Neuronal stem cell (in vitro differentiated cells): ENCODE results near the gene PAPPA2.

Experiments
- DNase-seq: peaks from one replicate; pipeline ENCODE4 v3.0.0-alpha.2; 2013; ENCODE audit warnings: low spot score
- H2AFZ ChIP-seq: one replicate; pipeline ENCODE4 v1.6.1; 2013; ENCODE audit warnings: mild to moderate bottlenecking, low read length, inconsistent platforms
- H2AK5ac ChIP-seq: 2 replicates; pipeline ENCODE4 v1.6.1; 2013; ENCODE audit warnings: low read depth, mild to moderate bottlenecking, inconsistent platforms, low read length, moderate library complexity, mixed read lengths
- H2BK120ac ChIP-seq: 2 replicates; pipeline ENCODE4 v1.6.1; 2013; ENCODE audit warnings: low read depth, mild to moderate bottlenecking, inconsistent platforms, low read length, moderate library complexity, mixed read lengths
- H2BK12ac ChIP-seq: one replicate; pipeline ENCODE4 v1.6.1; 2013; ENCODE audit warnings: low read length, inconsistent platforms
- H2BK15ac ChIP-seq: 2 replicates; pipeline ENCODE4 v1.6.1; 2013; ENCODE audit warnings: mild to moderate bottlenecking, low read length, inconsistent platforms, mixed read lengths
- H2BK5ac ChIP-seq: one replicate; pipeline ENCODE4 v1.6.1; 2013; ENCODE audit warnings: inconsistent platforms, mild to moderate bottlenecking, low read length, moderate library complexity
- H3K14ac ChIP-seq: one replicate; pipeline ENCODE4 v1.6.1; 2013; ENCODE audit warnings: low read length, inconsistent platforms
- H3K18ac ChIP-seq: 2 replicates; pipeline ENCODE4 v1.6.1; 2013; ENCODE audit warnings: low read length, inconsistent platforms
- H3K23ac ChIP-seq: 2 replicates; pipeline ENCODE4 v1.6.1; 2013; ENCODE audit warnings: low read depth, mild to moderate bottlenecking, mixed read lengths, low read length, inconsistent platforms; ENCODE audit not compliant: poor library complexity
- H3K27ac ChIP-seq: replicated peaks from 3 replicates; pipeline ENCODE4 v1.5.1; 2013; ENCODE audit warnings: low read length, inconsistent platforms
- H3K27me3 ChIP-seq, 3 experiments: 2 replicates each; pipeline ENCODE4 v1.6.1; 2013; ENCODE audit warnings: low read length in 3 of 3, mild to moderate bottlenecking in 2 of 3, inconsistent platforms in 1 of 3, low read depth in 1 of 3, mixed read lengths in 1 of 3, moderate library complexity in 1 of 3; ENCODE audit not compliant: control insufficient read depth in 3 of 3, insufficient read depth in 3 of 3
- H3K36me3 ChIP-seq, 2 donors: replicated peaks in 1 of 2; 2 replicates each; pipeline ENCODE4 v1.6.1; 2013; ENCODE audit warnings: low read length in 2 of 2; ENCODE audit not compliant: control insufficient read depth in 2 of 2, insufficient read depth in 2 of 2
- H3K4ac ChIP-seq: 2 replicates; pipeline ENCODE4 v1.6.1; 2013; ENCODE audit warnings: inconsistent platforms, mild to moderate bottlenecking, low read length, moderate library complexity
- H3K4me1 ChIP-seq, 2 donors: 1 replicate in 1 of 2; 2 replicates in 1 of 2; pipeline ENCODE4 v1.6.1; 2013; ENCODE audit warnings: low read length in 2 of 2, low read depth in 1 of 2; ENCODE audit not compliant: control insufficient read depth in 2 of 2, insufficient read depth in 1 of 2
- H3K4me2 ChIP-seq: one replicate; pipeline ENCODE4 v1.6.1; 2013; ENCODE audit warnings: mild to moderate bottlenecking, low read length, inconsistent platforms; ENCODE audit not compliant: insufficient read depth, poor library complexity, severe bottlenecking
- H3K4me3 ChIP-seq, 2 donors: 2 replicates each; pipeline ENCODE4 v1.5.1; 2013; ENCODE audit warnings: low read length in 2 of 2, mild to moderate bottlenecking in 2 of 2, inconsistent platforms in 1 of 2, moderate library complexity in 1 of 2
- H3K79me1 ChIP-seq: one replicate; pipeline ENCODE4 v1.6.1; 2013; ENCODE audit warnings: low read depth, mild to moderate bottlenecking, inconsistent platforms, low read length, moderate library complexity
- H3K9ac ChIP-seq: one replicate; pipeline ENCODE4 v1.6.1; 2013; ENCODE audit warnings: mild to moderate bottlenecking, low read depth, low read length, inconsistent platforms; ENCODE audit not compliant: poor library complexity
- H3K9me3 ChIP-seq, 2 donors: replicated peaks in 1 of 2; 2 replicates each; pipeline versions ENCODE3 to v1.6.1; 2013; ENCODE audit warnings: low read length in 2 of 2, mild to moderate bottlenecking in 2 of 2, inconsistent platforms in 1 of 2, low read depth in 1 of 2, mixed read lengths in 1 of 2, moderate library complexity in 1 of 2; ENCODE audit not compliant: control insufficient read depth in 2 of 2, insufficient read depth in 1 of 2
- H4K8ac ChIP-seq: one replicate; pipeline ENCODE4 v1.6.1; 2013; ENCODE audit warnings: low read depth, mild to moderate bottlenecking, inconsistent platforms, low read length, moderate library complexity
- H4K91ac ChIP-seq: one replicate; pipeline ENCODE4 v1.6.1; 2013; ENCODE audit warnings: low read length, low read depth, mild to moderate bottlenecking, inconsistent platforms; ENCODE audit not compliant: poor library complexity
- WGBS, 2 donors: extraction: QIAGEN DNeasy Blood & Tissue Kit; methylation state at CpG; one replicate each; pipeline ENCODE4 v1.1.7; 2013; ENCODE audit warnings: missing lambda C conversion rate in 2 of 2, mixed read lengths in 1 of 2; ENCODE audit not compliant: insufficient read length in 2 of 2, insufficient replicate concordance in 1 of 2; ENCODE audit errors: extremely low coverage in 2 of 2; 5-methylcytosine and 5-hydroxymethylcytosine counted together

The PAPPA2 gene

GRCh38 chr1:176460544-176461336, 2.2 kb upstream of the PAPPA2 start:
- H3K23ac ChIP-seq = no peak overlapping the region

GRCh38 chr1:176461576-176461975, 1.4 kb upstream of the PAPPA2 start:
- Histone ChIP-seq H4K8ac (no peak overlapping the region), H3K36me3 (no peaks in the 10 kb centered on the region), H3K23ac (no peak overlapping the region), H3K14ac (no peak overlapping the region), H3K18ac (no peak overlapping the region), H3K4ac (no peak overlapping the region), H3K9ac (no peak overlapping the region), H3K79me1 (no peaks in the 10 kb centered on the region), H2AFZ (no peak overlapping the region), H3K4me1 (no peaks in the 10 kb centered on the region), H2BK5ac (no peak overlapping the region), H4K91ac (no peak overlapping the region), H3K27ac (no peak overlapping the region), H2BK120ac (no peak overlapping the region), H2BK15ac (no peak overlapping the region), H2AK5ac (no peak overlapping the region), H3K4me2 (no peak overlapping the region), H3K9me3 (peaks cover 0 to 2% of the 10 kb centered on the region in 2 donors), H2BK12ac (no peak overlapping the region), H3K27me3 (no peaks in the 10 kb centered on the region), H3K4me3 (no peak overlapping the region)
- no peak for DNase-seq
- no CpG with 5 or more reads among the region's 1 CpG for WGBS, 2 donors

More at GRCh38 chr1:176460544-176461336, 2.2 kb upstream of the PAPPA2 start:
- Histone ChIP-seq H3K79me1 (no peaks in the 10 kb centered on the region), H3K27me3 (no peaks in the 10 kb centered on the region), H3K9me3 (peaks cover 0 to 2% of the 10 kb centered on the region in 2 donors), H3K4me3 (peak overlapping the region in 1 of 2 donors; percentile 25), H3K36me3 (no peaks in the 10 kb centered on the region), H2BK12ac (no peak overlapping the region), H2AFZ (no peak overlapping the region), H2BK15ac (no peak overlapping the region), H2AK5ac (no peak overlapping the region), H3K4ac (no peak overlapping the region), H2BK5ac (no peak overlapping the region), H3K4me1 (no peaks in the 10 kb centered on the region), H4K8ac (no peak overlapping the region), H3K27ac (no peak overlapping the region), H4K91ac (no peak overlapping the region), H3K14ac (no peak overlapping the region), H3K9ac (no peak overlapping the region), H3K4me2 (no peak overlapping the region), H2BK120ac (no peak overlapping the region), H3K18ac (no peak overlapping the region)
- no CpG with 5 or more reads among the region's 2 CpGs for WGBS, 2 donors
- DNase-seq = no peak

- no peak overlapping the region for H2AFZ ChIP-seq
- no peak overlapping the region for H3K23ac ChIP-seq
- no peaks in the 10 kb centered on the region for H3K79me1 ChIP-seq
- H3K27ac ChIP-seq = no peak overlapping the region
- H2BK12ac ChIP-seq = no peak overlapping the region
- no peak overlapping the region for H2AK5ac ChIP-seq
- no peak overlapping the region for H3K9ac ChIP-seq
- no peak overlapping the region for H3K4me2 ChIP-seq
- H3K4me3 ChIP-seq = no peak overlapping the region
- H3K4me1 ChIP-seq = no peaks in the 10 kb centered on the region
- DNase-seq = no peak
- no peak overlapping the region for H3K14ac ChIP-seq
- WGBS, 2 donors = no CpG with 5 or more reads among the region's 3 CpGs
- no peaks in the 10 kb centered on the region for H3K27me3 ChIP-seq
- no peak overlapping the region for H4K8ac ChIP-seq
- no peaks in the 10 kb centered on the region for H3K9me3 ChIP-seq
- H4K91ac ChIP-seq = no peak overlapping the region
- H3K36me3 ChIP-seq = no peaks in the 10 kb centered on the region
- H3K18ac ChIP-seq = no peak overlapping the region
- H3K4ac ChIP-seq = no peak overlapping the region
- no peak overlapping the region for H2BK15ac ChIP-seq
- no peak overlapping the region for H2BK5ac ChIP-seq
- H2BK120ac ChIP-seq = no peak overlapping the region
Observed at GRCh38 chr1:176466514-176466913, 3.5 kb downstream of the PAPPA2 start.

DNA sequence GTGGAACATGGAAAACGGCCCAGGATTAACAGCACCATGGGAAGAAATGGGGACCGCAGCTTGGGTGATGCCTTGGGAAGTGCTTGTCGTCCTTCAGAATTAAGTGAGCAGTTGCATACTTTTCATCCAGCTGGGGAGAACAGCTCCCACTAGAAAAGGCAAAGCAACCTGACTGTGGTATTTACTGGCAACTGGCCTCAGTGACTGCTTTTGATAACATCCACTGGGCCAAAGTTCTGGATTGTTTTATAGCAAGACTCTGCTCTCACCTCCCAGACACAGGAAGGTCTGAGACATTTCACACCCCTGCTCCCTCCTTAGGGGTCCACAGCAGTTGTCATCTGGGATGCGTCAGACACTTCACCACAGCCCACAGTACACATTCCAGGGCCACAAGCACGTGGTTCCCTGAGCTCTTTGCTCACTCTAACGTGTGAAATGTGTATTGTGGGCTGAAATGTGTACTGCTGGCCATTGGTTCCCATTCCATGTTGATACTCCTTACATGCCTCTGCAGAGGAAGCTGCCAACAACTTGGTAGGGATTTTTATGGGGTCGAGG, 6.6 kb downstream of the PAPPA2 start:
- no peak for DNase-seq
- no peak overlapping the region for H3K27ac ChIP-seq

More for the DNA sequence above, 6.6 kb downstream of the PAPPA2 start:
- H3K18ac ChIP-seq = no peak overlapping the region
- H4K8ac ChIP-seq = no peak overlapping the region
- H2BK15ac ChIP-seq = no peak overlapping the region
- H2AK5ac ChIP-seq = no peak overlapping the region
- no peak overlapping the region for H2BK120ac ChIP-seq
- no peaks in the 10 kb centered on the region for H3K36me3 ChIP-seq
- no peak overlapping the region for H3K14ac ChIP-seq
- no CpG with 5 or more reads among the region's 7 CpGs for WGBS, 2 donors
- H3K9me3 ChIP-seq = peaks cover 0 to 2% of the 10 kb centered on the region in 2 donors
- no peak overlapping the region for H3K4me2 ChIP-seq
- no peak overlapping the region for H3K23ac ChIP-seq
- no peak overlapping the region for H3K4ac ChIP-seq
- no peak overlapping the region for H2BK5ac ChIP-seq
- no peak overlapping the region for H3K9ac ChIP-seq
- no peaks in the 10 kb centered on the region for H3K4me1 ChIP-seq
- H4K91ac ChIP-seq = no peak overlapping the region
- H3K27me3 ChIP-seq = no peaks in the 10 kb centered on the region
- no peak overlapping the region for H2BK12ac ChIP-seq
- H3K79me1 ChIP-seq = no peaks in the 10 kb centered on the region
- H2AFZ ChIP-seq = no peak overlapping the region
- no peak overlapping the region for H3K4me3 ChIP-seq
